GM10266 (cell line): ENCODE data around the gene LEMD2.

Experiments used
- DNase-seq: peaks from one replicate; pipeline ENCODE4 v3.0.0; 2012; ENCODE audit errors: extremely low spot score
- CTCF ChIP-seq: IDR thresholded peaks from 2 replicates; pipeline ENCODE4 v1.5.1; 2012; ENCODE audit warnings: mild to moderate bottlenecking, low read depth; ENCODE audit not compliant: control insufficient read depth, insufficient read depth; ENCODE audit errors: missing control alignments

LEMD2 gene

GRCh38 chr6:33830635-33831240, 41.8 kb upstream of the LEMD2 start:
- TF ChIP-seq CTCF: no peak
- no peak for DNase-seq

- TF ChIP-seq CTCF: no peak
- DNase-seq: no peak
Observed at GRCh38 chr6:33828764-33829731, 40.1 kb upstream of the LEMD2 start.

- no peak for DNase-seq
- no peak for TF ChIP-seq CTCF
Observed at GRCh38 chr6:33828452-33828763, 39.5 kb upstream of the LEMD2 start.

GRCh38 chr6:33827546-33828451, 38.9 kb upstream of the LEMD2 start:
- no peak for DNase-seq

GRCh38 chr6:33826537-33826936, 37.6 kb upstream of the LEMD2 start:
- TF ChIP-seq CTCF: no peak
- DNase-seq: no peak

More at GRCh38 chr6:33827546-33828451, 38.9 kb upstream of the LEMD2 start:
- no peak for TF ChIP-seq CTCF

GRCh38 chr6:33824461-33825154, 35.7 kb upstream of the LEMD2 start:
- no peak for DNase-seq
- no peak for TF ChIP-seq CTCF
